Testis (tissue), 3 donors: ENCODE results near the gene CSRP2. TPM values are rescaled to one million over a fixed set of nuclear protein-coding genes. Genes with fewer than 3 reads are reported as not detected.

Source experiments
- DNase-seq: peaks from one replicate; pipeline ENCODE4 v3.0.0-alpha.2; 2019
- H3K27ac ChIP-seq, 2 donors: fragments of 200-600 bp; sonication (generic); one replicate each; pipeline ENCODE4 v1.5.1; 2019
- H3K27me3 ChIP-seq: fragments of 200-600 bp; sonication (generic); one replicate; pipeline ENCODE4 v1.5.1; 2019
- H3K36me3 ChIP-seq: fragments of 200-600 bp; sonication (generic); one replicate; pipeline ENCODE4 v1.5.1; 2017; ENCODE audit warnings: low read depth; ENCODE audit errors: missing control alignments
- H3K4me1 ChIP-seq: fragments of 200-600 bp; sonication (generic); one replicate; pipeline ENCODE4 v1.5.1; 2019
- H3K4me3 ChIP-seq, 2 donors: fragments of 200-600 bp; sonication (generic); one replicate each; pipeline ENCODE4 v1.5.1; 2017 to 2019
- H3K9me3 ChIP-seq: fragments of 200-600 bp; sonication (generic); one replicate; pipeline ENCODE4 v1.5.1; 2017
- CTCF ChIP-seq, 3 experiments: fragments of 450-650 bp in 2 of 3; fragments of 200-600 bp in 1 of 3; sonication (generic) in 1 of 3; IDR thresholded peaks; one replicate each; pipeline ENCODE4 v1.5.1; 2016 to 2019; ENCODE audit warnings: antibody characterized with exemption in 3 of 3, mild to moderate bottlenecking in 2 of 3, moderate library complexity in 1 of 3
- POLR2A ChIP-seq: fragments of 450-650 bp; IDR thresholded peaks from one replicate; pipeline ENCODE4 v1.6.1; 2017; ENCODE audit warnings: antibody characterized with exemption, mild to moderate bottlenecking, moderate library complexity
- WGBS, 2 donors: methylation state at CpG; one replicate each; pipeline ENCODE4 v1.1.5; 2018; 5-methylcytosine and 5-hydroxymethylcytosine counted together
- intact Hi-C: fragments of 100-400 bp; cut with DNase I; formaldehyde crosslinking; loops from one replicate; pipeline ENCODE4 v1.15.1; 2023; ENCODE audit warnings: low total_unique reads
- polyA plus RNA-seq: library from polyadenylated mRNA; stranded (reverse); fragments of 350-450 nt; fragmentation: Illumina TruSeq; extraction: RNeasy Lipid Tissue Mini Kit (QIAGEN cat#74804); gene quantifications from one replicate; pipeline ENCODE4 v1.2.3, GENCODE V29; 2014; ENCODE audit warnings: low read depth, low replicate concordance; ENCODE audit not compliant: insufficient read depth
- total RNA-seq, 2 donors: library from RNA; depleted of rRNA; stranded (reverse); fragments of >200 nt; gene quantifications; one replicate each; pipeline ENCODE4 v1.2.3, GENCODE V29; 2016

The CSRP2 gene
- total and polyA plus RNA-seq, 3 donors from 2014 or later = 14.0 to 54.9 (median 20.1) TPM

GRCh38 chr12:76901628-76902380 lies 23.0 kb upstream of the CSRP2 start:
- no peaks in the 10 kb centered on the region for H3K27me3 ChIP-seq
- intact Hi-C loops = no loop called here
- H3K9me3 ChIP-seq = no peaks in the 10 kb centered on the region
- H3K36me3 ChIP-seq = no peaks in the 10 kb centered on the region
- H3K27ac ChIP-seq = no peak overlapping the region
- 60 to 73% methylated on average over 4 of the region's 4 CpGs for WGBS, 2 donors
- TF ChIP-seq CTCF (IDR thresholded peaks at IDR 0.05) = no peak
- TF ChIP-seq POLR2A = no peak
- no peak overlapping the region for H3K4me3 ChIP-seq
- no peaks in the 10 kb centered on the region for H3K4me1 ChIP-seq
- DNase-seq = no peak

GRCh38 chr12:76899522-76899921 lies 20.7 kb upstream of the CSRP2 start:
- H3K36me3 ChIP-seq = no peaks in the 10 kb centered on the region
- intact Hi-C loops = no loop called here
- no peak for TF ChIP-seq CTCF (IDR thresholded peaks at IDR 0.05)
- TF ChIP-seq POLR2A = no peak
- no peaks in the 10 kb centered on the region for H3K27me3 ChIP-seq
- DNase-seq = no peak
- no peaks in the 10 kb centered on the region for H3K4me1 ChIP-seq
- no peak overlapping the region for H3K27ac ChIP-seq
- no peak overlapping the region for H3K4me3 ChIP-seq
- no peaks in the 10 kb centered on the region for H3K9me3 ChIP-seq
- WGBS, 2 donors = 92 to 93% methylated on average over 2 of the region's 2 CpGs

- WGBS, 2 donors = 61 to 70% methylated on average over 1 of the region's 1 CpG
- no peak for TF ChIP-seq POLR2A
- TF ChIP-seq CTCF (IDR thresholded peaks at IDR 0.05) = no peak
- no peaks in the 10 kb centered on the region for H3K36me3 ChIP-seq
- no peaks in the 10 kb centered on the region for H3K27me3 ChIP-seq
- intact Hi-C loops = no loop called here
- no peaks in the 10 kb centered on the region for H3K4me1 ChIP-seq
- DNase-seq = no peak
- H3K4me3 ChIP-seq = no peak overlapping the region
- no peaks in the 10 kb centered on the region for H3K9me3 ChIP-seq
- no peak overlapping the region for H3K27ac ChIP-seq
Measured at GRCh38 chr12:76898442-76898841, 19.6 kb upstream of the CSRP2 start.

- Histone ChIP-seq H3K36me3 (no peaks in the 10 kb centered on the region), H3K27ac (no peak overlapping the region), H3K27me3 (no peaks in the 10 kb centered on the region), H3K4me3 (no peak overlapping the region), H3K4me1 (no peaks in the 10 kb centered on the region), H3K9me3 (no peaks in the 10 kb centered on the region)
- TF ChIP-seq CTCF (IDR thresholded peaks at IDR 0.05) = no peak
- no peak for TF ChIP-seq POLR2A
- intact Hi-C loops = no loop called here
- WGBS, 2 donors = 91 to 100% methylated on average over 1 of the region's 1 CpG
- no peak for DNase-seq
Measured at GRCh38 chr12:76896274-76896673, 17.5 kb upstream of the CSRP2 start.

DNA sequence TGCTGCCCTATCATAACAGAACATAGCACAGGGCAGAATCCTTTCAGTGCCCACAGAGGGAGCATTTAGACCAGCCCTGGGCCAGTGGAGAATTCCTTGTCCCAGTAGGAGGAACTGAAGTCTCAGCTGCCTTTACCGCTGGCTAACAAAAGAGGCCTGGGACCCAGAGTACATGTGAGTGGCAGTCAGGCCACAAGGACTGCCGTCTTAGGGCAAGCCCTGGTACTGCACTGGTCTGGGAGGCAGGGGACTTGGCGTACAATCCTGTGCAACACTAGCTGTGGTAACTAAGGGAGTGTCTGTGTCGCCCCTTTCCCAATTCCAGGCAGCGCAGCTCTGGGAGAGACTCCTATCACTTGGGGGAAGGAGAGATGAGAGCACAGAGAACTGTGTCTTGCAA lies 17.0 kb upstream of the CSRP2 start:
- Histone ChIP-seq H3K9me3 (no peaks in the 10 kb centered on the region), H3K4me1 (no peaks in the 10 kb centered on the region), H3K27ac (no peak overlapping the region), H3K4me3 (no peak overlapping the region), H3K27me3 (no peaks in the 10 kb centered on the region), H3K36me3 (no peaks in the 10 kb centered on the region)
- no peak for DNase-seq
- TF ChIP-seq CTCF (IDR thresholded peaks at IDR 0.05) (no peak), POLR2A (no peak)
- 96 to 100% methylated on average over 5 of the region's 5 CpGs for WGBS, 2 donors
- intact Hi-C loops = no loop called here
